HG03565 (cell line): ENCODE measurements around the gene ANKH.

Experiments used
- ATAC-seq: cut with Tn5 transposase; IDR thresholded peaks from one replicate; pipeline ENCODE4 v1.9.1; 2021; ENCODE audit warnings: mild to moderate bottlenecking, moderate library complexity; ENCODE audit not compliant: unreplicated experiment

ANKH gene

GRCh38 chr5:14767053-14767452 lies 104.5 kb downstream of the ANKH start:
- no peak for ATAC-seq

DNA sequence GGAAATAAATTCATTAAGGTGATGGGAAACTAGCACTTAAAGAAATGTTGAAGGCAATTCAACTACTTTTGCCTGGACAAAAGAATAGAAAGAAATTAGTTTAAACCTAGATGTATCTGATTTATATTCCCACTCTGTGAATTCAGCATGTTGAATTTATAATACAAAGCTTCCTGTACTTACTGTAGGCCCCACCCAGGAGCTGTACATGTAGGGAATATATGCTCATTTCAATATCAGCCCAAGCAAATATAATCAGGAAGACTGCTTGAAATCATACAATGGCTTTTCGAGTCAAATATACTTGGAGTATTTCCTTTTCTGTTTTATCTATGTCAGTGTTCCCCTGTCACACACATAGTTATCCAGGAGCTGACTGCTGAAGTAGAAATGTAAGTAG lies 105.0 kb downstream of the ANKH start:
- ATAC-seq, result no peak

DNA sequence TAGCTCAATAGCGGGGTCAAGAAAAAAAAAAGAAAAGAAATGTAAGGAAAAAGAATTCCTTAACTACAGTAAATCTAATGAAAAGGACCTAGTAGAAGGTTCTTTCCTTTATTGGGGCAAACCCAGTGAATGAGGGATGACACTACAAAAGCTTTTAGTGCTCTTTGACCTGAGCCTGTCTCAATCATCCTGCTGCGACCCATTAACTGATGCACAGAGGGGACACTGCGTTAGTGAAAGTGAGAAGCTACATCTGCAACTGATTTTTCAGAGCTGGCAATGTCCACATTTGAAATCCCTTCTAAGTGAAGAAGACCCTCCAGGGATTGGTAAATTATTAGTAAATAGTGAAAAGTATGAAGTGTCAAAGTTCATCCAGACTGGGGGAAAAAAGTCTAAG lies 106.0 kb downstream of the ANKH start:
- no peak for ATAC-seq

- ATAC-seq, result no peak
These were observed 108.9 kb downstream of the ANKH start for GRCh38 chr5:14762549-14763216.

DNA sequence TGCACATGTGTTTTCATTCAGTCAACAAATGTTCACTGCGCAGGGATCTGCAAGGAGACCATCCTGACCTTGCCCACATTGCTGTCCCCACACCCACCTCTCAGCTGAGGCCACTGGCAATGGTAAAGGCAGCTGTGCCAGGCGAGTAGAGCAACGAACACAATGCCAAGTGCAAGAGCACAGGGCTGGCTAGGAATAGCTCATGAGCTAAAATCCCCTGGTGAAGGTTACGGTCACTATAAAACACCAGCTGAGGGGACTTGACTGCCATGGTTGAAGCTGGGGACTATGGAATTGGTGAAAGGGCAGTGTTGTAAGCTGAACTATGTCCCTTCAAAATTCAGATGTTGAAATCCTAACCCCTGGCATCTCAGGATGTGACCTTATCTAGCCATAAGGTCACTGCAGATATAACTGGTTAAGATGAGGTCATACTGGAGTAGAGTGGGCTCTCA lies 111.0 kb downstream of the ANKH start:
- ATAC-seq, result no peak

DNA sequence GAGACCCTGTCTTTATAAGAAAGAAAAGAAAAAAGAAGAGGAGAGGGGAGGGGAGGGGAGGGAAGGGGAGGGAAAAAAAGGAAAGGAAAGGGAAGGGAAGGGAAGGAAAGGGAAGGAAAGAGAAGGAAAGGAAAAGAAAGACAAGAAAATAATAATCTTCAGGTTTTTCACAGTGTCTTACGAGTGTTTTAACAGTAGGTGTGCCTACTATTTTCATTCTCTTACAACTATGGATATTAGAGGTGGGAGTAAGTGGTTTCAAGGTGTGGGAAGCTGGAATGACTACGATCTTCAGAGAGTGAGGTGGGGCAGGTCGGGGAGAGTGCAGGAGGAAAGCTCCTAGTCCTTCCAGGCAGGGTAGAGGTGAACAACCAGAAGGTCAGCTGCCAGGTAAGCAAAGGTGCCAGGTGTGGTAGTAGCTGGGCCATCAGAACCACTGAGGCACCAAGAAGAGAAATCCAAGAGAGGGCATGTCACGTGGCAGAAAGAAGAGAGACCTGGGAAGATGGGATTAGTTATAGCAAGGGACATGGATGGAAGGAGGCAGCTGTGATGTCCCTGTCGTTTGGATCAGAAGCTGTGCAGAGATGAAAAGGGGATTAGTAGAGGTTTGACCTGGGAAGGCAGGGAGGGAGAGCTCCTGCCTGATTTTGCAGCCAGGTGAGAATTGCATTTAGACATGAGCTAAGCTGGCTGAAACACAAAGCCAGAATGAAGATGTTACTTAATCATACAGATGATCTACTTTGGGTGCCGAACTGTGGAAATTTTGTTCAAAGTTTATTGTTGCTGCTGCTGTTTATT lies 111.6 kb downstream of the ANKH start:
- no peak for ATAC-seq

GRCh38 chr5:14757850-14758249 lies 113.7 kb downstream of the ANKH start:
- ATAC-seq, result no peak

DNA sequence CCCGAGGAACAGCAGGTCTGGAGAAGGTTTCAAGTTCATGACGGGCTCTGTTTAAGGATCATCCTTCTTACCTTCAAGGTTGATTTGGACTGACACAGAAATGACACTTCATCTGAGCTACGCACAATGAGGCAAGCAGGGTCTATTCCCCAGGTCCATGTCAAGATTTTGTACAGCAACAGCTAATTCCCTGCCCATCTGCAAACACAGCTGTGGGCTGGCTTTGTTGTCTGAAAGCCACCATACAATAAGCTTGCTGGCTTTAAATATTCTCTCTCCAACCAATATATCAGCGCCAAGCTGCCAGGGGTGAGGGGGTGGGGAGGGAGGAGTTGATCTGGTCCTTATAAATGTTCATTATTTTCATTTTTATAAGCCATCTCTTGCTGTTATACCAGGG lies 115.1 kb downstream of the ANKH start:
- ATAC-seq, result no peak

DNA sequence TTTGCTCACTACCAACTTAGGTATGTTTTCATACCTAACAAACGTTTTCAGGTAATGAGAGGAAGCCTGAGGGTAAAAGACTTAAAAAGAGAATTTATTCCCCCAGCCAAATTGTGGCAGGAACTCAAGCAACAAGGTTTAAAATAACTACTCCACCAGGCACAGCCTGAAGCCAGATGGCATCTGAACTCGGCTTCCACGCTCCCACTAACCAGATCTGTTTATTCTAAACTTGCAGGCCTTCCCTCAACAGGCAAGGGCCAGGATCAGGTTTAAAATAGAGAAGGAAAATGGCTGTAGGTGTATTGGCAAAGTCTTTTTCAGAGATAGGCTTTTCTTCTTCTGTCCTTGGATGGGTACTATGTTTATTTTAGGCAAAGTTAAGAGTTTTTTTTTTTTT lies 117.6 kb downstream of the ANKH start:
- no peak for ATAC-seq

DNA sequence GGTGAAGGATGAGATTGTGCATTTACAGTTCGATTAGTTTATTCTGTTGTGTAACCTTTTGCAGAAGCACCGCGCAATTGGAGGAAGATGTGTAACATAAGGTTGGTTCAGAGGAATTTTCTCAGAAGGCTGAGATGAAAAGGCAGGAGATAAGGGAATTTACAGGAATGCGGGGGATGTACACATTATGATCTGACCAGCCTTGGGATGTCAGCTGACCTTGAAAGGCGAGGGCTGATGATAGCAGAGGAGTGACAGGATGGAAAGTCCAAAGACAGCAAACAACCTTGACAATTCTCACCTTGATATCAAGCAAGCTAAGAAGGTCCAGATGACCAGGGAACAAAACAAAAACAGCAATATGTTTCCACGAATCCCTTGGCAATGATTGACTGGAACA lies 118.3 kb downstream of the ANKH start:
- no peak for ATAC-seq

DNA sequence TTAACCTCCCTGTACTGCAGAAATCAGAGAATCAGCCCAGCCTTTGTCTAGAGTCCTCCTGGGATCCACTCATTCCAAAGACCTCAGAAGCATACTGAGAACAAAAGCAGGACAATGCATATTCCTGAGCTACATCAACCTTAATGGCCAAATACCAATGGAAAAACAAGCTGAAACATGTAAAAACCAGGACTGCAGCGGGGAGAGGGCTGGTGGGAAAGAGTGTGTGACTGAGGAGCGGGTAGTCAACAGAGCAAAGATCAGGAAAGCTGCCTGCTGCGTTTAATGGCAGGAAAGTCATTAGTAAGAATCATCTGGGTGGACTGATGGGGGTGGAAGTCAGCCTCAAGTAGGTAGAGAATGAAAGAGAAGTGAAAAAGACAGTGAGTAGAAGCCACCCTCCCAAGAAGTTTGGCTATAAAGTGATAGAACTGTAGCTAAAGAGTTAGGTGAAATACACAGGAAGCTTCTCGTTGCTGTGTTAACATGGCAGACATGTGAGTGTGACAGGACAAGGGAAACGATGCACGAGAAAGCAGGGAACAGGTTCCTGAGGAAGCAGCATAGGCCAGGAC lies 119.0 kb downstream of the ANKH start:
- ATAC-seq, result no peak

DNA sequence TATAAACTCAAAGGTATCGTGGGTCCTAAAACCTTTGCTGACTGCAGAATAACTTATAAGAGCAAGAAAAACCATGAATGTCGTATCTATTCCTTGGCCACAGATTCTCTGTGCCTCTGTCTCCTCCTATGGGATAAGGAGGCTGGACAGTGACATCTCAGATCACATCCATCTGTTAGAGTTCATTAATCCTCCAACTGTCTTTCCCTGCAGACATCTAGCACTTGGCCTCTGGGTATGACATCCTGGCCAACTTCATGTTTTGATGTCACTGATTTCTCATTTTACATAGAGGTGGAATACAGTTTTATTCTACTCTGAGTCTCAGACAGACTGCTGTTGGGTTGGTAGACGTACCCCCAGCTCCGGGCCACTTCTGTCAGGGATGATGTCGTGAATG lies 120.9 kb downstream of the ANKH start:
- ATAC-seq, result no peak

- no peak for ATAC-seq
These were observed 121.9 kb downstream of the ANKH start for GRCh38 chr5:14749579-14750101.

DNA sequence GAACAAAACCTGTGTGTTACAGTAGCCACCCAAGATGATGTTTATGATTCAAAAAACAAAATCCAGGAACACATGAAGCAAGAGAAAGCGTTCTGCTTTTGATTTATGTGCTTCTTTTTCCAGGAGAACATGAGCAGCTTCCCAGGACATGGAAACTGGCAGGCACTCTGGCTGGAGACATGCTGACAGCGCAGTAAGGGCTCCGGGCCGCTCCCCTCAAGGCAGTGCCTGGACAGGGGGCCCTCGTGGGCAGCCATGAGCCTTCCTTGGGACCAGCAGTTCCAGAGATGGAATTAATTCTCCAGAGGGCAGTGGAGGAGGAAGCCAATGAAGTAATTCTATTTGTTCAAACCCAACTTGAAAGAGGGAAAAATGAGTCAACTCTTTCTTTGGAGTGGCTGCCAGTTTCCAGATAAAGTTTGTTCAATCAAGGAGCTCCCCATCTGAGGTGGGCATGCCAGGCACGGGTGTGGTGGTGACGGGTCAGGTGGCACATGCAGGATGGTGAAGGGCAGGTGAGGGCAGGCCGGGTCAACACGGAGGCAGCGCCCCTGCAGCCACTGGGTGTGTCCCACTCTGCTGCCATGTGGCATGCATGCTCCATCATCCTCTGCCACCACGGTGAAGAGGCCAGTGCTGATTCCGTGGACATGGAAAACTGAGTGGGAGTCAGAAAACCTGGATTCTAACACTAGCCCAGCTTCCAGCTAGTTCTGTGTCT lies 123.2 kb downstream of the ANKH start:
- no peak for ATAC-seq

DNA sequence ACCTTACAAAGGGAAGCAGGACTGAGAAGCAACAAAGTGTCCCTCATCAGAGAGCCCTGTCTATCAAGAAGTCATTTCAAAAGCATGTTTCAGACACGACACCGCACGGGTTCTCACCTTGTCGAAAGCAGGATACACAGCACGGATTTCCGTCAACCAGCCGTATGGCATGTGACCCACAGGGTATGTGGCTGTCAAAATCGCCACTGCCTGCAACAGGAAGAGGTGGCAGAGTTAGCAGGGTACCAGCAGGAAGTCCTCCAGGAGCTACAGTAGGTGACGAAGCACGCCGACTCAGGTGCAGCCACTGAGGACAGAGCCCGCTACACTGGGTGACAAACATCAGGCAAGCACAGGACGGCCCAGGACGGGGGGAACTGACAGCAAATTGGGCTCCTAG lies 125.8 kb downstream of the ANKH start:
- no peak for ATAC-seq

- no peak for ATAC-seq
These were observed 126.4 kb downstream of the ANKH start for GRCh38 chr5:14745188-14745563.

DNA sequence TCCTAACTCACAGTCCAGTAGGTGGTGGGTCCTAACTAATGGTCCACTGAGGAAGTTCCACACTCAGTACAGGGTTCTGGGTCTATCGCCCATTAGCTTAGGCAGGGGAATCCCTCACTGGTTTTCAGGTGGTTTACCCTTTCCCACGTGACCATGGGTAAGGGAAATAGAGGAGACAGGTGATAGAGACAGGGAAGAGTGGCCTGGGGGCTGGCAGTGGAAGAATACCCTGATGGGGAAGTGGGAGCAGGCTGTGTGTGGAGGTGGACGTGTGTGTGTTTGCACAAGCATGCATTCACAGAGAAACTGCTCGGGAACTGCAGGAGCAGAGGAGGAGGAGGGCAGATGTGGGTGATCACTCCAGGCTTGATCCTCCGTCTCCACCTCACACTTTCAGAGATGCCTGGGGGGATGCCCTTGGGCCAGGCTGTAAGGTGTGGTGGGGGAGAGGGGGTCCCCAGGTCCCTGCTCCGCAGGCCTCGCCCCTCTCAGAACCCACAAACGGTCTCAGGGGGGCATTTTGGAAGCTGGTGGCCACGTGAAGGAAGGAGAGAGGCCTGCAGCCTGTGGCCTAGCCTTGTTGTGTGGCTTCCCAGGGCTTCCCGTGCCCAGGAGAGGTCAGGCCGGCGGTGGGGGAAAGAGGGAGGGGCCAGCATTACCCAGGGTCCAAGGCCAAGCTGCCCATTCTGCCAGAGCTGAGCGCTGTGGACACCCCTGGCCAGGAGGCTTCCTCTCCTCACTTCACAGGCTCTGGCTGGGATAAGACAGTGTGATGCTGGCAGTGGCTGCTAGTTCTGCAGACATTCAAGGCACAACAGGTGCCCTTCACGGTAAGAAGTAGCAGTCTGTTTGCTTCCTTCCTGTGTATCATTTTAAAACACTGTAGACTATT lies 127.0 kb downstream of the ANKH start:
- ATAC-seq, result peak; percentile 45

GRCh38 chr5:14743601-14744295 lies 127.8 kb downstream of the ANKH start:
- ATAC-seq, result peak; percentile 28

DNA sequence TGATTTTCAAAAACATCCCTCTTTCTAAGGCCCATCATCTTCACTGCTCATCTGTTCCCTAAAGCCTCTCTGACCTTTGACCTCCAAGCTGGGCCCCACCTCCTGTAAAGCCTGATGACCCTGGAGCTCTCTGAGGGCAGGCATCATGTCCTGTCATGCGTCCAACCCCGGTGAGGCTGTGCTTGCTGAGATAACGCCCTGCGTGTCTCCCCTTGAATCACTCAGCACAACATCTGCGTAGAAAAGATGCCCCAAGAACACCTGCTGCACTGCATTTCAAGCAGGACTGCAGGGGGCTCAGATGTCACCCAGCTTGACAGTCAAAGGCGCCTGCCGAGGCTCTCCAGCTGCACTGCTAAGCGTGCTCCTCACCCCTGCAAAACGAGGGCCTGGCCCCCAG lies 129.1 kb downstream of the ANKH start:
- no peak for ATAC-seq
